Suppressor macrophage treated with lipopolysaccharide for 4 hours (primary cell): ENCODE measurements around the gene PLEKHB2.
"Not testable (repeated sequence)": the region's sequence is repeated elsewhere in the genome, so short reads cannot be mapped to it uniquely, and the experiment has no call there.

Source experiments
- DNase-seq: peaks from one replicate; pipeline ENCODE4 v3.0.0-alpha.2; 2020

The PLEKHB2 gene

GRCh38 chr2:131105156-131105949 lies at the start of gene PLEKHB2:
TSS of gene PLEKHB2 (plus strand) at chr2:131105336. CDS start at chr2:131120942, 15,606 bp downstream.
- DNase-seq = peak; percentile 97

- no peak for DNase-seq
Observed at GRCh38 chr2:131056204-131056931, 48.8 kb upstream of the PLEKHB2 start.

GRCh38 chr2:131056932-131057287 lies 48.2 kb upstream of the PLEKHB2 start:
- no peak for DNase-seq

GRCh38 chr2:131058214-131058843 lies 46.8 kb upstream of the PLEKHB2 start:
- no peak for DNase-seq

- no peak for DNase-seq
Observed at GRCh38 chr2:131058920-131059319, 46.2 kb upstream of the PLEKHB2 start.

GRCh38 chr2:131063501-131064283 lies 41.4 kb upstream of the PLEKHB2 start:
- no peak for DNase-seq

GRCh38 chr2:131064589-131065512 lies 40.3 kb upstream of the PLEKHB2 start:
- no peak for DNase-seq

- no peak for DNase-seq
Observed at GRCh38 chr2:131067465-131068125, 37.5 kb upstream of the PLEKHB2 start.

GRCh38 chr2:131068172-131068571 lies 37.0 kb upstream of the PLEKHB2 start:
- not testable (repeated sequence) for DNase-seq

GRCh38 chr2:131075578-131075977 lies 29.6 kb upstream of the PLEKHB2 start:
- not testable (repeated sequence) for DNase-seq

- no peak for DNase-seq
Observed at GRCh38 chr2:131076707-131077106, 28.4 kb upstream of the PLEKHB2 start.

GRCh38 chr2:131077182-131077846 lies 27.8 kb upstream of the PLEKHB2 start:
- DNase-seq = no peak

- DNase-seq = no peak
Observed at GRCh38 chr2:131077966-131078365, 27.2 kb upstream of the PLEKHB2 start.

GRCh38 chr2:131079931-131080330 lies 25.2 kb upstream of the PLEKHB2 start:
- DNase-seq = not testable (repeated sequence)

GRCh38 chr2:131081190-131081589 lies 23.9 kb upstream of the PLEKHB2 start:
- no peak for DNase-seq

- DNase-seq = no peak
Observed at GRCh38 chr2:131085646-131086045, 19.5 kb upstream of the PLEKHB2 start.

GRCh38 chr2:131092458-131093005 lies 12.6 kb upstream of the PLEKHB2 start:
- no peak for DNase-seq

- peak; percentile 96 for DNase-seq
Observed at GRCh38 chr2:131093006-131093695, 12.0 kb upstream of the PLEKHB2 start, which contains the start of gene FAM168B. TSS of gene FAM168B (minus strand) at chr2:131093460. CDS start at chr2:131082646, 10,814 bp downstream.

GRCh38 chr2:131093696-131094462 lies 11.3 kb upstream of the PLEKHB2 start:
- no peak for DNase-seq
